Body of pancreas (tissue), 4 donors: ENCODE data around the gene POLR3A.

Experiments used
- CTCF ChIP-seq, 7 experiments: fragments of 450-650 bp in 4 of 7; fragments of 200-600 bp in 3 of 7; sonication (generic) in 3 of 7; IDR thresholded peaks; one replicate each; pipeline ENCODE4 v1.5.1; 2016 to 2019; ENCODE audit warnings: antibody characterized with exemption in 7 of 7
- POLR2A ChIP-seq, 3 donors: fragments of 450-650 bp; IDR thresholded peaks; one replicate each; pipeline ENCODE4 v1.6.1; 2016; ENCODE audit warnings: antibody characterized with exemption in 3 of 3, mild to moderate bottlenecking in 2 of 3

- TF ChIP-seq CTCF (IDR thresholded peaks at IDR 0.05) (no peak), POLR2A (IDR thresholded peaks at IDR 0.05) (no peak)
Observed at GRCh38 chr10:78035025-78035424, 5.7 kb upstream of the POLR3A start.
